WTC11 (cell line): ENCODE measurements around the gene TMX2. TPM values are rescaled to one million over a fixed set of nuclear protein-coding genes. Genes with fewer than 3 reads are reported as not detected.
"Not testable (repeated sequence)": the region's sequence is repeated elsewhere in the genome, so short reads cannot be mapped to it uniquely, and the experiment has no call there.

ENCODE experiments used
- ATAC-seq: fragments of 200-7000 bp; cut with Tn5 transposase; 2 replicates; pipeline ENCODE4 v1.10.0; 2021; ENCODE audit warnings: mild to moderate bottlenecking, moderate library complexity
- CTCF ChIA-PET: fragments of 300-600 bp; sonication (Branson Sonifier 250); formaldehyde crosslinking; loops from one replicate; lab custom pipeline; 2021; ENCODE audit warnings: antibody characterized with exemption; lab: Charles Lee
- POLR2A ChIA-PET: fragments of 350-600 bp; sonication (Branson Sonifier 250); formaldehyde crosslinking; loops from one replicate; lab custom pipeline; 2021; ENCODE audit warnings: antibody characterized with exemption; lab: Charles Lee
- DNase-seq: peaks from one replicate; pipeline ENCODE4 v3.0.0; 2021; ENCODE audit warnings: low spot score
- H3K27ac Mint-ChIP-seq: 2 replicates; pipeline ENCODE4 v1.8.0; 2021; ENCODE audit warnings: mixed read lengths
- H3K27me3 Mint-ChIP-seq: 2 replicates; pipeline ENCODE4 v1.8.0; 2021; ENCODE audit warnings: low read depth, mild to moderate bottlenecking, moderate library complexity, mixed read lengths
- H3K36me3 Mint-ChIP-seq: 2 replicates; pipeline ENCODE4 v1.8.0; 2021; ENCODE audit warnings: mixed read lengths
- H3K4me1 Mint-ChIP-seq: 2 replicates; pipeline ENCODE4 v1.8.0; 2022; ENCODE audit warnings: mixed read lengths
- H3K4me3 Mint-ChIP-seq: 2 replicates; pipeline ENCODE4 v1.8.0; 2021; ENCODE audit warnings: mild to moderate bottlenecking, moderate library complexity, mixed read lengths
- H3K9me3 Mint-ChIP-seq: 2 replicates; pipeline ENCODE4 v1.8.0; 2021; ENCODE audit warnings: mixed read lengths
- AFF4 ChIP-seq: sonication (generic); formaldehyde crosslinking; IDR thresholded peaks from 2 replicates; pipeline ENCODE4 v1.8.1; 2023; ENCODE audit warnings: mild to moderate bottlenecking, missing genetic modification reagents, borderline replicate concordance
- AR ChIP-seq: fragments of 250-450 bp; sonication (Bioruptor Pico); IDR thresholded peaks from 2 replicates; pipeline ENCODE4 v1.9.0; 2021; ENCODE audit warnings: mild to moderate bottlenecking
- E2F1 ChIP-seq: sonication (generic); formaldehyde crosslinking; IDR thresholded peaks from 2 replicates; pipeline ENCODE4 v1.8.0; 2022; ENCODE audit warnings: mild to moderate bottlenecking, missing genetic modification reagents
- ELF4 ChIP-seq: sonication (generic); formaldehyde crosslinking; IDR thresholded peaks from 2 replicates; pipeline ENCODE4 v1.8.1; 2022; ENCODE audit warnings: low read depth, mild to moderate bottlenecking, moderate library complexity, missing genetic modification reagents
- ESRRA ChIP-seq: sonication (generic); formaldehyde crosslinking; IDR thresholded peaks from 2 replicates; pipeline ENCODE4 v1.8.1; 2022; ENCODE audit warnings: mild to moderate bottlenecking, missing genetic modification reagents, borderline replicate concordance
- FOXP1 ChIP-seq: sonication (generic); formaldehyde crosslinking; IDR thresholded peaks from 2 replicates; pipeline ENCODE4 v1.8.0; 2022; ENCODE audit warnings: missing genetic modification reagents, mild to moderate bottlenecking, moderate library complexity, borderline replicate concordance
- MAX ChIP-seq: sonication (generic); formaldehyde crosslinking; IDR thresholded peaks from 2 replicates; pipeline ENCODE4 v1.8.0; 2022; ENCODE audit warnings: mild to moderate bottlenecking, missing genetic modification reagents
- NFATC4 ChIP-seq: fragments of 250-450 bp; sonication (Bioruptor Pico); IDR thresholded peaks from 2 replicates; pipeline ENCODE4 v1.9.0; 2021; ENCODE audit warnings: mild to moderate bottlenecking
- NFYB ChIP-seq: sonication (generic); formaldehyde crosslinking; conservative IDR thresholded peaks from 2 replicates; pipeline ENCODE4 v1.8.0; 2022; ENCODE audit warnings: low read depth, missing genetic modification reagents
- OVOL2 ChIP-seq: fragments of 250-450 bp; sonication (Bioruptor Pico); IDR thresholded peaks from 2 replicates; pipeline ENCODE4 v1.9.0; 2021; ENCODE audit warnings: mild to moderate bottlenecking, borderline replicate concordance
- ZNF121 ChIP-seq: sonication (generic); formaldehyde crosslinking; IDR thresholded peaks from 2 replicates; pipeline ENCODE4 v1.8.0; 2023; ENCODE audit warnings: missing genetic modification reagents
- ZNF219 ChIP-seq: sonication (generic); formaldehyde crosslinking; IDR thresholded peaks from 2 replicates; pipeline ENCODE4 v1.8.0; 2023; ENCODE audit warnings: missing genetic modification reagents, mild to moderate bottlenecking, borderline replicate concordance
- ZNF317 ChIP-seq: sonication (generic); formaldehyde crosslinking; IDR thresholded peaks from 2 replicates; pipeline ENCODE4 v1.8.1; 2023; ENCODE audit warnings: low read depth, mild to moderate bottlenecking, moderate library complexity, missing genetic modification reagents, borderline replicate concordance
- total RNA-seq: library from RNA; stranded (reverse); gene quantifications from 3 replicates; pipeline ENCODE4 v1.2.3, GENCODE V29; 2021

TMX2 gene
- total RNA-seq, 1 experiment from 2014 or later, result 85.4 TPM

- Mint-ChIP-seq H3K4me3 (no peak overlapping the region), H3K27me3 (no peaks in the 10 kb centered on the region), H3K9me3 (peaks cover 3% of the 10 kb centered on the region; the same call in 1 of the 2 replicates), H3K36me3 (peaks cover 47% of the 10 kb centered on the region), H3K4me1 (peaks cover 4% of the 10 kb centered on the region; the same call in 1 of the 2 replicates), H3K27ac (0 out of 2 replicates have a peak overlapping the region, but pooled peaks have one; percentile 55)
- POLR2A ChIA-PET, result no interaction called here
- TF ChIP-seq ZNF219, result no peak
- TF ChIP-seq E2F1 (CRISPR knock-in tag), result no peak
- no peak for TF ChIP-seq ESRRA (CRISPR knock-in tag)
- TF ChIP-seq ZNF317, result no peak
- CTCF ChIA-PET, result no interaction called here
- no peak for DNase-seq
- no peak for ATAC-seq
Observed at GRCh38 chr11:57681168-57681567, 31.2 kb upstream of the TMX2 start.

GRCh38 chr11:57690474-57690873, 21.9 kb upstream of the TMX2 start:
- H3K27me3 Mint-ChIP-seq, H3K4me1 Mint-ChIP-seq, H3K9me3 Mint-ChIP-seq, H3K27ac Mint-ChIP-seq, DNase-seq, POLR2A ChIA-PET, H3K4me3 Mint-ChIP-seq, CTCF ChIA-PET, ATAC-seq: not testable (repeated sequence)
- H3K36me3 Mint-ChIP-seq, result peaks cover 57% of the 10 kb centered on the region

- ATAC-seq, result no peak
- CTCF ChIA-PET, result interaction anchor here (1.0 to 1.1 kb wide), 2 partner anchors 102 to 825 kb away, joined by 3 to 5 read pairs; no protein-coding TSS in a partner anchor
- Mint-ChIP-seq H3K9me3 (no peaks in the 10 kb centered on the region), H3K4me1 (no peaks in the 10 kb centered on the region)
- POLR2A ChIA-PET, result no interaction called here
- TF ChIP-seq NFYB (CRISPR knock-in tag), result no peak
- no peak for TF ChIP-seq FOXP1 (CRISPR knock-in tag)
- TF ChIP-seq, all 79 proteins: peak for 0
- Mint-ChIP-seq H3K4me3 (no peak overlapping the region), H3K36me3 (peaks cover 57% of the 10 kb centered on the region), H3K27me3 (no peaks in the 10 kb centered on the region), H3K27ac (no peak overlapping the region)
- no peak for DNase-seq
Observed at GRCh38 chr11:57698843-57699365, 13.5 kb upstream of the TMX2 start.

GRCh38 chr11:57699813-57700212, 12.6 kb upstream of the TMX2 start:
- POLR2A ChIA-PET, result no interaction called here
- no peak overlapping the region for H3K4me3 Mint-ChIP-seq
- no peak for TF ChIP-seq ELF4 (CRISPR knock-in tag)
- no peak for TF ChIP-seq OVOL2 (CRISPR knock-in tag)
- no peak for TF ChIP-seq ZNF121
- TF ChIP-seq AFF4 (CRISPR knock-in tag), result no peak
- TF ChIP-seq AR (CRISPR knock-in tag), result no peak
- TF ChIP-seq NFATC4 (CRISPR knock-in tag), result no peak
- no peak for TF ChIP-seq MAX (CRISPR knock-in tag)
- TF ChIP-seq, all 79 proteins: peak for 0
- ATAC-seq, result peak; percentile 83
- no peak for DNase-seq
- Mint-ChIP-seq H3K27me3 (no peaks in the 10 kb centered on the region), H3K27ac (no peak overlapping the region), H3K9me3 (no peaks in the 10 kb centered on the region), H3K36me3 (peaks cover 65% of the 10 kb centered on the region), H3K4me1 (no peaks in the 10 kb centered on the region)
- CTCF ChIA-PET, result interaction anchor here (1.1 kb wide), 1 partner anchor 101 kb away, joined by 5 read pairs; no protein-coding TSS in a partner anchor
